ENCODE results near the gene NHLRC2.

The NHLRC2 gene

DNA sequence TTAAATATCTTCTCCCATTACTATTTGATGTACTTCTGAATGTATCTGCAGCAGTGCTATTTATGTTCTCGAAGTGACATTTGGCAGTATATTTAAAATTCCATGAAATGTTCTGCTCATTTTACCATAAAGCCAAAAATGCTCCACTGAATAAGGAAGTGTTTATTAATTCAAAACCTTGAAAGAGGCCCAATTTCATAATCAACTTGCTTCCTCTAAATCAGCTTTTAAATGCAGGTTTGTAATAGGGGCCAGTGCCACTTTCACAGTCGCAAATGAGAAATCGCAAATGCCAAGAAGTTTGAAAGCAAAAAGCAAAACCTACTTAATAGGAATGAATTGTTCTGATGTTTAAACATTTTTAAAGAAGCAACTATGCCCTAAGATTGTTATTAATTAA, 11.4 kb downstream of the NHLRC2 start:
- no peak for DNase-seq

DNA sequence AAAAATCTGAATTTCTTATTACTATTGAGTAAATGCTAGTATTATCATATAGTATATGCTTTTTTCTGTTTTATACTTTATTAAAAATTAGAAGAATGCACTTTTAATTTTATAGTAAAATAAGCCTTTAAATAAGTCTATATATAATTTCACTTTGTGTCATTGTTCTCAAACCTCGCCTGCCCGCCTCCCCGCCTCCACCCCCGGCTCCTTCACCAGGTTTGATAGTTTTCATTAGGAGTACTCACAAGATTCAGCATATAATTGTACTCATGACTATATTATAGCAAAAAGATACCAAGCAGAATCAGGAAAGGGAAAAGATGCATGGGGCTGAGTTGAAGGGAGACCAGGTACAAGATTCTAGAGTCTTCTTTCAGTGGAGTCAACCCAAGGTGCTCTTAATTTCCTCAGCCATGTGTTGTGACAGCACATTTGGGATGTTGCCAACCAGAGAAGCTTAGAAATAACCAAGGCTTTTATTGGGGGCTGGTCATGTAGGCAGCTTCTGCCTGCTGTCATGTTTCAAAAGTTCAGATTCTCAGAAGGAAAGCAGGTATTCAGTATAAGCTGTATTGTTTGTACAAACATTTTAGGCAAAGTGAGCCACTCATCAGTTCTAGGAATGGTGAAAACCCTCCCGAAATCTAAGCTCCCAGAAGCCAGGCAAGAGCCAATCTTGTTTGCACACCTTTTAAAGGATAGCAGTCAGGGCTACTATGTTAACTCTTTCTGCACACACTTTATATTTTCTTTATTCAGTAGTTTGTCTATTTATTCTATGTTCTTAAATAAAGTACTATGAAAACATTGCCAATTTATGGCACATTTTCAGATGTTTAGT, 12.3 kb downstream of the NHLRC2 start:
- DNase-seq: peak; percentile 7

DNA sequence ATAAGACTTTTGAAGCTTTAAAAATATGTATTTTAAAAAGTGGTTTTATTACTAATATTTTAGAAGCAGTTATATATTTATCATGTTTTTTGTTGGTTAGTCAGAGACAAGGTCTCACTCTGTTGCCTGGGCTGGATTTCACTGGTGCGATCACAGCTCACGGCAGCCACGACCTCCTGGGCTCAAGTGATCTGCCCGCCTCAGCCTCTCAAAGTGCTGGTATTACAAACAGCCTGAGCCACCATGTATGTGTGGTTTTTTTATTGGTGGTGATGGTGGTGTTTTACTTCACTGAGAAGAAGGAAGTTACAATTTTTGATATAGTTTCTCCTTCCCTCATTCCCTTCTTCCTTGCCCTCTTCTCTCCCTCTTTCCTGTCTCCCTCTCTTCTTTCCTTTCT, 13.4 kb downstream of the NHLRC2 start:
- no peak for DNase-seq

DNA sequence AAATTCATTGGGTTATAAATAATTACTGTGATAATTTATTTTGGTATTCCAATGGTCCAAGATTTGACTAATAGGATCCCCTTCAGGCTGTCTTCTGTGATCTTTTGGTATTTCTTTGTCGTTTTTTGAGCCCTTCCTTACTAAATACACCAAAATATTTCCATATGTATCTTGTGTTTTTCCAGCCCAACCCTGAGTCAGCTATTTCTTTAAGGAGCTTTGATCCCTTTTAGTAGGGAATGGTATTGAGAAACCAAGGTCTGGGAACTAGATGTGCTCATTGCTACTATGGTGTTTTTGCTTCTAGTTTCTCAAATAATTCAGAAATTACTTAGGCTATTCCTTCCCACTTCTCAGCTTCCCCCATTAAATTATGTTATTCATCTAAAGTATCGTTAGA, 15.3 kb downstream of the NHLRC2 start:
- no peak for DNase-seq

DNA sequence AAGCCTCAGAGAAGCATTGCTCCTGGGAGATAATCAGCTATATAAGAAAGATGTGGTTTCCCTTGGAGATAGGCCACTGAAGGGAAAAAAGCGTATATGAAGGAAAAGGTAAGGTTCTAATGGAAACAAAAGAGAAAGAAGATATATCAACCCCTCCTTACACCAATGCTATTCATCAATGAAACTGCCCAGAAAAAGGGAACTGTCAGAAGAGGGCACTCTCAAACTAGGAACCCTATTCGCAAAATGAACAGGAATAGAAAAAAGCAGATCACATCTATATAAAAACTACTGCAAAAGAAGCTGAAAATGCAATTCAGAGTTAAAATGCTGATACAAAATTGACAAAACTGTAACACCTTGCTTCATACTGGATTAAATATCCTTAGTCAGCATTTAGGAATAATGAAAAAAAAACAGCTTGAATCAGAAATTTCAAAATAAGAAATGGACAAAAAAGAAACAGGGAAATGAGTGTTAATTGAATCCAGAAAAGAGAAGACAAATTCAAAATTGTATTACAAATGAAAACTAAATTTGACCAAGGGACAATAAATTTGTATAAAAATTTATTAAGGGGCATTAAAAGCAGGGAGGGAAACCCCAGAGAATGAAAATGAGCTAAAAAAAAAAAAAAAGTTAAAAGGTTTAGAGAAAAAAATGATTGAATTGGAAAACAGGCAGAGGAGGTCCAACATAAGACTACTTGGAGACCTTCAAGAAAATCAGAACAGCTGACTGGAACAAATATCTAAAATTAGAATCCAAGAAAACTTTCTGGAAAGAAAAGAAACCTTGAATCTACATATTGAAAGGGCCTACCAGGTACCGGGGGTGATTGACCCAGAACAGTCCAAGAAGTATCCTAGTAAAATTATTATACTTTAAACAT, 17.9 kb downstream of the NHLRC2 start:
- DNase-seq: no peak

DNA sequence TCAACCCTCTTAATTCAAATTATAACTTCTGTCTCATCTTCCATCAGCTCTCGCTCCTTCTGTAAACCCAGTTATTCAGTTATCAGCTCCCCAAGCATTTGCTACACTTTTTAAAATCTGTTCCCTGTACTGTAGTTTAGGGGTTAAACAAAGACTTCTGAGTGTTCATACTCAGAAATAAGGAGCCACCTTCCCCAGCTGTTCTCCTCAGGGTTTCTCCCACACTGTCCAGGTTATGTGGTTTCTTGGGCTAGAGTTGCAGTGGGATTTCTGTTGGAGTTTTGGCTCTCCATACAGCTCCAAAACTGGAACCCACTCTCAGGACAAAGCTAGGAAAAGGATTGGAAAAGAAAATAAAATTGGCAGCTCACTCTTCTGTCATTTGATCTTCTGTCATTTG, 20.8 kb downstream of the NHLRC2 start:
- DNase-seq: no peak

DNA sequence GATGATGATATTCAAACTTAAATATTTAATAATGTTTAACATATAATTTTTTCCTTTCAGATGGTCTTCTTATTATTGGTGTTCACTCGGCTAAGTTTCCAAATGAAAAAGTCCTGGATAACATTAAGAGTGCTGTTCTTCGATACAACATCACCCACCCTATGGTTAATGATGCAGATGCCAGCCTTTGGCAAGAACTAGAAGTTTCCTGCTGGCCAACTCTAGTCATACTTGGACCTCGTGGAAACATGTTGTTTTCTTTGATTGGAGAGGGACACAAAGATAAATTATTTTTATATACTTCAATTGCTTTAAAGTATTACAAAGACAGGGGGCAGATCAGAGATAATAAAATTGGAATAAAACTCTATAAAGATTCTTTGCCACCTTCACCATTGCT, 22.0 kb downstream of the NHLRC2 start:
- no peak for DNase-seq

DNA sequence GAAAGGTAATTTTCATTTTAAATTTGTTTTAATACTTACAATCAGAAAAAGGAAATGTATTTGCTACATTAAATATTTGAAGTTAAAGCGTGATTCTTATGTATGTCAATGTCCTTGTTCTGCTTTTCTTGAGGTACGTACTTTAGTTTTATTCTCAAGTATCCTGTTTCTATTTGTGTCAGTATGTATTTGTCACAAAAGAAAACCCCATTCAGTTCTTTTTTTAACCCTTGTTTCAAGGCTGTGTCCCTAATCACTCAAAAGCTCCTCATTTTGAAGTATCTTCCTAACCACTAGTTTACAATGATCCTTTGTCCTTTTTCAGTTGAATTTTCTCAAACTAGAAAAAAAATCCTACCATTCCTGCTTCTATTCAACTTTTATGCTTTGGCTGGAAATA, 25.2 kb downstream of the NHLRC2 start:
- no peak for DNase-seq

DNA sequence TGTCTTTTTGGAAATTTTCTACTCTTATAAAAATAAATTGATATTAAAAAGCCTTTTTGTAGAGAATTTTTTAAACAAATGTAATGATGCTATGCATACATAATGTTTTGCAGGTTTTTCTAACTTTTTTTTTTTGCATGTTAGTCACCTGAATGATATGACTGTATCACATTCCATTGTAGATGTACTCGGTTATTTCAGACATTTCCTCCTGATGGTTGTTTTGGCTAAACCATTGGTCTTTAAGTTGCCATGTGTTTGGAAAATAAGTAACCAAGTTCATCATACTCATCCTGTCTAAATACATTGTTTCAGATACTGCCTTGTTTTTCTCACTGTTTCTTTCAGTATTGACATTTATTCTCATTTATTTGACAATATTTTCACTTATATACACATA, 25.8 kb downstream of the NHLRC2 start:
- DNase-seq: no peak

DNA sequence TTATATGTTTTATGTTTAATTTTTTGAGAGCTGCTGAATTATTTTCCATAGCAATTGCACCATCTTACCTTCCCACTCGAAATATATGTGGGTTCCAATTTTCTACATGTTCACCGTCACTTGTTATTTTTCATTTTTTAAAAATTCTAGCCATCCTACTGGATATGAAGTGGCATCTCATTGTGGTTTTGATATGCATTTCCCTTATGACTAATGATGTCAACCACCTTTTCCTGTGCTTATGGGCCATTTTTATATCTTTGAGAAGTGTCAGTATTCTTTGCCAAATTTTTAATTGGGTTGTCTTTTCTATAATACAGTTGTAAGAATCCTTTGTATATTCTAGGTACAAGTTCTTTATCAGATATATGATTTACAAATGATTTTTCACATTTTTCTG, 27.8 kb downstream of the NHLRC2 start:
- no peak for DNase-seq

DNA sequence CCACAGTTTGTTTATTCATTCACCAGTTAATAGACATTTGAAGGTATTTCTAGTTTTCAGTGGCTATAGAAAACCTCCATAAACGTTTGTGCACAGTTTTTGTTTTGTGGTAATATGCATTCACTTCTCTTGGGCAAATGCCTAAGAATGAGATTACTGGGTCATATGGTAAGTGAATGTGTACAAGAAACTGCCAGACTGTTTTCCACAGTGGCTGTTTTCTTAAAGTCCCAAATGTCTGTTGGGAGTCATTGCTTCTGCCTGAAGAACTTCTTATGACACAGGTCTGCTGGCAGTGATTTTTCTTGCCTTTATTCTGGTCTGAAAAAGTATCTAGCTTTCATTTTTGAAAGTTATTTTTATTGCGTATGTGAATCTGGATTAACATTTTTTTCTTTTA, 35.5 kb downstream of the NHLRC2 start:
- DNase-seq: no peak

DNA sequence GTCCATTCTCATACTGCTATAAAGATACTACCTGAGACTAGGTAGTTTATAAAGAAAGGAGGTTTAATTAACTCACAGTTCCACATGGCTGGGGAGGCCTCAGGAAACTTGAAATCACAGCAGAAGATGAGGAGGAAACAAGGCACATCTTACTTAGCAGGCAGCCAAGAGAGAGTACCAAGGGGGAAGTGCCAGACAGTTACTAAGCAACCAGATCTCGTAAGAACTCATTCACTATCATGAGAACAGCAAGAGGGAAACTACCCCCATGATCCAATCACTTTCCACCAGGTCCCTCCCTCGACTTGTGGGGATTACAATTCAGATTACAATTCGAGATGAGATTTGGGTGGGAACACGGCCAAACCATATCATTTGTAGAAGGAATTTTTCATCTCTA, 36.3 kb downstream of the NHLRC2 start:
- DNase-seq: no peak

DNA sequence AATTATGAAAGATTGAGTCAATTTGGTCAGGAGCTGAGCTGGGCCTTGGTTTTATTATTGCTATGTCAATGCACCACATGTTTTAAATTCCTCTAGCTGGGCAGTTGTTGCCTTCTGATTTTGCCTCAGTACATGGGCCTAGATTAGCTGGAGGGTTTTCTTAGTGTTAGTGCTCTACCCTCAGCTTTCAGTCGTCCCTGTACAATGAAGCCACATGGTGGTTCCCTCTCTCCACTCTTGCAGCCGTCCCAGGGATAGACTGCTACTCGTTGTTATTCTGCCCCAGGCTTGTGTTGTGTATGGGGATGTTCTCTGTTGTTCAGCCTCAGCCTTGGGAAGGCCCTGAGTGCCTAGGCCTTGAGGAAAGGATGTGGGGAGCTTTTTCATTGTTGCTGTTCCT, 37.0 kb downstream of the NHLRC2 start:
- DNase-seq: no peak

DNA sequence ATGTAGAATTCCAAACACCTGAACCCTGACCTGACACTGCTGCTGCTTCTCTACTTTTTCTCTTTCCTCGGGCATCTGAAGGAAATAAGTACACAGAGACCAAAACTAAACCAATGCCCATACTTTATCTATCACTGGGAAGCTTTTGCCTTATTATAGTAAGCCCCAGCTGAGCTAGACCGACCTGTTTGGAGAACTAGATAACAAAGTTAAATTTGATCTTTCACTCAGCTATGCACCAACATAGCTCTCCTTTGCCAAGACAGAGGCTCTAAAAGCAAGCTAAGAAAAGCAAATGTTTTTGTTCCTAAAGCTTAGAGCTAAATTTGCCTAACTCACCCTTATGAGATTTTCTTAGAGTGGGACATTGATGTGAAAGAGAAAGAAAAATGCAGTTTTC, 39.1 kb downstream of the NHLRC2 start:
- no peak for DNase-seq

DNA sequence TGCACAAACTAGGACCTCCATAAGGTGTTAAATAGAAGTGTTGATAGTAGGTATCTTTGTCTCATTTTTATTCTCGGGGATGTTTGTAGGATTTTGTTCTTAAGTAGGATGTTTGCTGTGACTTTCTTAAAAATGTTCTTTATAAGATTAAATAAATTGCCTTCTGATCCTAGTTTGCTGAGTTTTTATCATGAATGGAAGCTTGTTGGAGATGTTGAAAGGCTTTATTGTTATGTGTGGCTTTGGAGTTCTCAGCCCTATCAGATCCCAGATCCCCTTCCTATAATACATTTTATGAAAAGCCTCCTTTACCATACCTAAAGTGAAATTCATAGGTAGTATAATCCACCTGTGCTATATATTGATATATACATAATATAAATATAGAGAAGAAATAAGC, 40.1 kb downstream of the NHLRC2 start:
- no peak for DNase-seq

DNA sequence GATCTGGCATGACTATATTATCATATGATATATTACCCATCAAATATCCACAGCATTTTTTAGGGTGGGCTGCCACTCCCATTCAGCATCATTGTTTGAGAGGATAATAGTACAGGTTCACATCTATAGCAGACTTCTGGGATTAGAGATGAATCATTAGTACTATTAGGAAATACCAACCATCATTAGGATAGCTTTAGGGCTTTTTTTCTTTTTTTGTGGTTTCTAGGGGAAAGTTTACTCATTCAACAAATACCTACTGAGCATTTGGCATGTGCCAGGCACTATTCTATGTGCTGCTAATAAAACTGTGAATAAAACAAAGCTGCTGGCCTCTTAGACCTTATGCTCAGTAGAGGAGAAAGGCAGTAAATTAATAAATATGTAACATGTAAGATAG, 40.6 kb downstream of the NHLRC2 start:
- DNase-seq: no peak

DNA sequence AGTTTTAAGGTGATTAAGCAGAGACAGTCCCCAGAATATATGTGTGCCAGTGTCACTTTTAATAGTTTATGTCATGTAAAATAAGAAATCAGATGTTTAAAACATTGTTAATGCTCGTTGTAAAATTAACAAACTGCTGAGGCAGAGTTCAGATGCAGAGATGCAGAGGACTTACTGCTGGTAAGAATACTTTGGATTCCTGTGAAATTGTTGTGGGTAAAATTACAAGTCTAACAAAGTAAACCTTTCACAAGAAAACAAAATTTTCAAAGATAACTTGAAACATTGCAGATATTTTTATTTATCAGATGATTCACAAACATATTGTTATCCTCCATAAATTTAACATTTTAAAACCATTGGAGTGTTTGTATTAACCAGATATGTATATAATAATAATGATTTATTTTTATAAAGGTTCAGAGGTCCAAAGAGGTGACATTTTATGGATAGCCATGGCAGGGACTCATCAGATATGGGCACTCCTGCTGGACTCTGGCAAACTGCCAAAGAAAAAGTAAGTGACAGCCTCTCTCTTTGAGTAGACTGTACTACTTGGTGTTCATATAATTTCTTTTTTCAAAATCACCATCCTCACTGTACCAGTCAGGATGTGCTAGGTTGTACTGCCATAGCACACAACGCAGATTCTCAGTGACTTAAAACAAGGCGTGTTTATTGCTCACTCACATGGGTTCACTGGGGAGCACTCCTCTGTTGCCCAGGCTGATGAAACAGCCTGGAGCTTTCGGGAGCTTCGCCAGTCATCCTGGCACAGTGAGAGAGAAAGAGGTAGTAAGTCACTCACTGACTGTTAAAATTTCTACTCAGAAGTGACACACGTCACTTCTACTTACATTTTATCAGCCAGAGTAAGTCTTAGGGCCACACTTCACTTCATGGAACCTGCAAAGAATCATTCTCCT, 43.5 kb downstream of the NHLRC2 start:
- no peak for DNase-seq

DNA sequence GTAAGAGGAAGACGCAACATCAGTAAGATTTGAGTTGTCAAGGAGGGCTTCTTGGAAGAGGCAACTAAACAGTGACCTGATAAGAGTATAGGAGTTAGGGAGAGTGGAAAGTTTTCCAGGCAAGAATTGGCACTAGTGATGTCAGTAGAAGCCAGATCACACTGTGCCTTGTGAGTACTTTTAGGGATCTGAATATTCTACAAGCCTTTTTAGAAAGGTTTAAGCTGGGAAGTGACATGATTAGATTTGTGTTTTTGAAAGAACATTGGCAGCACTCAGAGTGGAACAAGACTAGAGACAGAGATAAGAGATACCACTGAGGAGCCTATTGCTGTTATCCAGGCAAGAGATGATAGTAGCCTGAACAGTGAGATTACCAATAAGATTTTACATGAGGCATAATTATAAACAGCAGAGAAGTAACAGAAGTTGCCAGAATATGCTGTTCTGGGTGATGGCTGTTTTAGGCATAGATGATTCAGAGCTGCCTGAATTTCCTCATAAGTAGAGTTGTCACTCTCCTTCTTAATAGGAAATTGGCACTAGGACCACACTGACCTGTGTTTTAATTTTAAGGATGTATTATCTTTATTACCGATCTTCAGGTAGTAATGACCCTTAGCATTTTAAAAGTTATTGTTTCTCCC, 45.6 kb downstream of the NHLRC2 start:
- DNase-seq: no peak

DNA sequence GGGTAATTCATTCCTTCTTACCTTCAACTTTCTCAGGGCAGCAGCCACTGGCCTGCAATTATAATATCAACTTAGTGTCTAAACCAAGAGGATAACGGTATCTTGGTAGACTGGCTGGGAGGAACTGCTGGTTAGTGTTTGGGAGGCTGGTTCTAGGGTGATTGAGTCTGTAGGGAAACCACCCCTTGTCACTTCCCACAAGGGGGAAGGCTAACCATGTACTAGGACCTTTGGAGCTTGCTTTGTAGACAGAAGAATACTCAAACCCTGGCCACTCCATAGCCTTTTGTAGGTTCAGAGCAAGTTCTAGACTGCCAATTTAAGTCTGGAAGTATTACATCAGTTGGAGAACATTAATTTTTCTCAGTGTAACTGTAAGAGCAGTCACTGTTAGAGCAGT, 51.3 kb downstream of the NHLRC2 start:
- no peak for DNase-seq

DNA sequence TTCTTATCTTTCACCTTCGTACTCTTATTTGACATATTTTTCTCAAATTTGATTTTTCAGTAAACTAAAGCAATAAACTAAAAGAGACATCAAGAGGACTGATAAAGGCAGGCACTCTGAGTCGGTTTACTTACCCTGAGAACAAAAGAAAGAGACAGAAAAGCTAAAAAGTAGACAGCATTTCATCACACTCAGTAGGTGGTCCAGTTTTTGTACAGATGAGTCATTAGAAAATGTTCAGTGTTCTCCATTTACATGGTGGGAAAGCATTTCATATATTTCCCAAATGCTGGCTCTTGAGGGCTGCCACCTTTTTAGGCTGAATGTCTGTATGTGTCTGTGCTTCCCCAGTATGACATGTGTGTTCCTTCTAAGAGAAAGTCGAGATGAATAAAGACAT, 52.7 kb downstream of the NHLRC2 start:
- no peak for DNase-seq

DNA sequence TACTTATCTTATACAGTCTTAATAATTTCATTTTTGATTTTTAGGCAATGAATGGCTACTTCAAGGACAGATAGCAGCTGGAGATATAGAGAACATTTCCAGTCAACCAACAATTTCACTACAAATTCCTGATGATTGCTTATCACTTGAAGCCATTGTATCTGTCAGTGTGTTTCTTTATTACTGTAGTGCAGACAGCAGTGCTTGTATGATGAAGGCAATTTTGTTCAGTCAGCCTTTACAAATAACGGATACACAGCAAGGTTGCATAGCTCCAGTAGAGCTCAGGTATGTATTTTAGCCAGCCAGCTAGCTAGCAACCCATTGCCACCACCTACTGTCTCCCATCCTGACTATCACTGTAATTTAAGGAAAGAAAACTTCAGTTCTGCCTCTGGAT, 53.8 kb downstream of the NHLRC2 start:
- no peak for DNase-seq

DNA sequence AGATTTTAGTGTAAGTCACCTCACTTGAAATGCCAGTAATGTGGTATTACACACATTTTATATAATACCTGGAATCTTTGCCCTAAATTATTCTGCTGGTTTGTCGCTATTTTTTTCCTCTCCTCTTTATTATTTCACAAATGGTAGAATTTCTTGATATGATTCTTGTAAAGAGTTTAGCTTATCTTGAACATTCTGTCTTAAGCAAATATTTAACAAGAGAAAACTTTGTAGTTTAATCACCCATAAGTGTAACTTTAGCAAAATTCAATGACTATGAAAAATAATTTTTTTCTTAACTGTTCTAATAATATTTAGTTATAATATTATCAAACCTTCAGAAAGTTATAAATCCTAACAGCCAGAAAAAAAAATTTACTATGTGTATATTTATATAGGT, 56.7 kb downstream of the NHLRC2 start:
- DNase-seq: no peak

DNA sequence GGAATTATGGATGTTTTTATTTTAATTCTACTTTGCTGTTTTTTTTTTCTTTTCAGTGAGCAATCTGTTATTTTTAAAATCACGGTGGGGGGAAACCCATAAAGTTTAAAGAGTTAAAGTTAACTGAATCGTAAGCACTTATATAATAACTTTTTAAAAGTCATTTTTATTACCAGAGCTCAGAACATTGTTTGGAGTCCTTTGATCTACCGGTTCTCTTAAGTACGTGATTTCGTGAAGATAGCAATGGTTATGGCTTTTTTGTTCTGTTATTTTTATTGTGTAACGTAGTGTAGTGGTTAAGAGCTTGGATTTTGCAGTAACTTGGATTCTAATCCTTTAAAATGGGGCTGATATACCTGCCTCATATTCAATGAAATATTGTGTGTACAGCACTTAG, 57.4 kb downstream of the NHLRC2 start:
- no peak for DNase-seq

Measured in NCI-H2171 treated with DMSO at 0.1 percent for 48 hours (cell line).